ENCODE data around the gene PON1.

The PON1 gene

DNA sequence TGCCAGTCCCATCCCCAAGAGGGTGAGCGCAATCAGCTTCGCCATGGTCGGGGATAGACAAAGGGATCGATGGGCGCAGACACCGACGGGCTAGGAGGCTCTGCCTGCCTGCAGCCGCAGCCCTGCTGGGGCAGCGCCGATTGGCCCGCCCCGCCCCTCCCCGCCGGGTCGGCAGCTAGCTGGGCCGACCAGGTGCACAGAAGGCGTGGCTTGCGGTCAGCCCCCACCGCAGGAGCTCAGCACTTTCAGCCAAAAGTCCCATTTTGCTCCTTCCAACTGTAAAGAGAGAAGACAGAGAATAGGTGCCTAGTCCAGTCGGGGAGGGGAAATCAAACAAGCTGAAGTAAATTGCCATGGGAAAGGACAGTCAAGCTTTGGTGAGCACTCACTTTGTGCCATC lies at the start of gene PON1:
TSS of gene PON1 (minus strand) at position 102 of the 400 bp plus-strand sequence. CDS start at position 45, 57 bp downstream.
- no peak for DNase-seq

GRCh38 chr7:95373323-95373722 lies 49.0 kb upstream of the PON1 start:
- no peak for DNase-seq

DNA sequence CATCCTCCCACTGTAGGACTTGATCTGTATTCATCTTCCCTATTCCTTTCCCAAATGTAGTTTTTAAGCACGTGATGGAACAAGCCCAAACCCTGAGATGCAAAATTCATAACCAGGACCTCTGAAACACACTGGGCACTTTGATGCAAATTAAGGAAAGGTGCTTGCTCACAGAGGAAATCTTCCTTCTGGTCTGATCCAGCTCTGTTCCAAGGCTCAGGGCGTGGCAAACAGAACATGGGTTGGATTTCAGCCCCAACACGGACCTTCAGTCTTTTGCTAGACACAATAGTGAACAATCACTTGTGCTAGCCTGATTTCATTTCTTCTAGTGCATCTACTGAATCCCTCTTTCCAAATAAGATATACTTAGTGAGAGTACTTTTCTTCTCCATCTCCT lies 43.9 kb upstream of the PON1 start:
- DNase-seq, result no peak

DNA sequence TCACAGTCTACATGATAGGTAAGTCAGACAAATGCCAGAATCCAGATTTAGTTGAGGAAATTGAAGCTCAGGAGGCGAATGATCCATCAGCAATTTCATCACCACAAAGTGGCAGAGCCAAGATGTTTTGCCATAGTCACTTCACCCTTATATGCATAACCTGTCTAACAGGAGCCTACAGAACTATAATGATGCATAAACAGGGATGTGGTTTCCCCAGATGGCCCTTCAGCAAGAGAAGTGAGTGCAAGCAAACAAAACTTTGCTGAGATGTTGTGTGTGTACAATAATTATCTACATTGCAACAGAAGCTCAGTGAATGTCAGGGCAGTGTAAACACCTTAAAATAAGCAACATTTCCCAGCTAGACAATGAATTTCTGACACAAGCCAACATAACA lies 43.3 kb upstream of the PON1 start:
- no peak for DNase-seq

DNA sequence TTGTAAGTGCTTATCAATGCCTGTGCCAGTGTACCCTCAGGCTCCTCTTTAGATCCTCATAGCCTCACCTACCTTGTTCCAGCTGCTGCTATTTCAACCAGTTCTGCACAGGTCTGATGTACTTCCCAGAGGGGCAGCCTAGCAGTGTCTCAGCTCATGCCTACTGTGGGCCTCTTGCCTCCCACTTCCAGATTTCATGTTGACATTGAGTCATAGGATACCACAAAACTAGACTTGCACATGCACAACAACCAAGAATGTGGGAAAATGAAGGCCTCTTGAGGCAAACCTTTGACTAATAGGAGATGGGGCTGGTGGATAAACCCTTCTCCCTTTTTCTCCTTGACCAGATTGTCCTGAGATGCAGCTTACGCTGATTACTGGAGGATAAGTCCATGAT lies 40.8 kb upstream of the PON1 start:
- DNase-seq, result no peak

- DNase-seq, result no peak
Observed at GRCh38 chr7:95357623-95358022, 33.3 kb upstream of the PON1 start.

GRCh38 chr7:95342642-95343307 lies 18.4 kb upstream of the PON1 start:
- no peak for DNase-seq

GRCh38 chr7:95342029-95342428 lies 17.7 kb upstream of the PON1 start:
- no peak for DNase-seq

DNA sequence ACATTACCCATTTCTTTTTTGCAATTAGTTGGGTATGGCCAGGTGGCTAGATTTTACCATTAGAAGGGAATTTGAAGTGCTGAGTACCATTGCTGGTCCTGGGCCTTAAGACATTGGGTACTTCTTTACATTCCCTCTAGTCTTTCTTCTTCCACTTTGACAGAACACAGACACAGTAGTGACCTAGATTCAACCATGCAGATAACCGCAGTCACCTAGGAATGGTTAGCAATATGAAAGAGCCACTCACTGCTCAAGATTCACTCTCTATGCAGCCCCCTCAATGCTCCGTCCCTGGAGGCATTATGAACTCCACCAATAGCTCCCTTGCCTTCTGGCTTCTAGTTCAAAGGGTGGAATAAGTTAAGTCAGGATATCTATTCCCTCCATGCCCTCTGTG lies 16.2 kb upstream of the PON1 start:
- DNase-seq, result no peak

DNA sequence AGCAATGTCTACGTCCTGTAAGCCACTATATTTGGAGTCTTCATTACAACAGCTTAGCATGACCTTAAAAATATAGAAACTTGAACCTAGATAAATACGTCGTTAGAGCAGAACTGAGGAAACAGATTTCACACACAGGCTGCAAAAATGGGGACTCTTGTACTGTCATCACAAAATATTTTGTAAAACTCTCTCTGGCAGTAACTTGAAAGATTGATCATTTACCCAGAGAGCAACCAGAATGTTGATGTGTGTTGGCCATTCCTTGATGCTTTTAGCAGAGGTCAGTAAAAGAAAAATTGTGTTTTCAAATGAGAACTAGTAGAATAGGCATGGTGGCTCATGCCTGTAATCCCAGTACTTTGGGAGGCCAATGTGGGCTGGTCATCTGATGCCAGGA lies 14.5 kb upstream of the PON1 start:
- DNase-seq, result no peak

DNA sequence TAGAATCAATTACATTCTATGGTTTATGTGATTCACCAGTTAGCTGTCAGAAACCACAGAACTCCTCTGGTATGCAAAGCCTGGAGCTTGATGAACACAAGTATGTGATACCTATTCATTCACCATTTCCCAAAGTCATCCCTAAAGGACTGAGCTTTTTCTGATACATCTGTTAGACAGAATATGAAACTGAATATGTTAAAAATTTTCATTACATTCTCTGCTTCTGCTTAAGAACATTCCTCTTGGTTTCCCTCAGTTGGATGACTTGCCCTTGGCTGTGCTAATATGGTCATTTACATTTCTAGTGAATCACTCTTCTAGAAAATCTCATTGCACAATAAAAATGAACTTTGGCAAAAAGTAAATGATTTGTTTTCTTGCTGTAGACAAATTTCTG lies 10.8 kb upstream of the PON1 start:
- DNase-seq, result no peak

DNA sequence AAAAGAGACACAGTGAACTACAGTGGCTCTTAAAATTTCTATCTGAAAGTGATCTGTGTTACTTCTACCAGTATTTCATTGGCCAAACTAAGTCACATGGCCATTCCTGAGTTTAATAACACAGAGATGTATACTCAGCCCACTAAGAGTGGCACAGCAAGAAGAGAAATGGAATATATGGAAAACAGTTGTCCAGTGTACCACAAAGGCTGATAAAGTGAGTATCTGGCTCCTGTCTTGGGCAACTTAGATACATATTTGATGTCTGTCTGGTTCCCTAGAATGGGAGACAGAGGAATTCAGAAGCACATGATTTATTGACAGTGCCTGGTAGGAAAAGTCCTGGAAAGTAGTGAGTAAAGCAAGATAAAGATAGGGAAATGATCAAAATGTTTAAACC lies 10.1 kb upstream of the PON1 start:
- DNase-seq, result no peak

DNA sequence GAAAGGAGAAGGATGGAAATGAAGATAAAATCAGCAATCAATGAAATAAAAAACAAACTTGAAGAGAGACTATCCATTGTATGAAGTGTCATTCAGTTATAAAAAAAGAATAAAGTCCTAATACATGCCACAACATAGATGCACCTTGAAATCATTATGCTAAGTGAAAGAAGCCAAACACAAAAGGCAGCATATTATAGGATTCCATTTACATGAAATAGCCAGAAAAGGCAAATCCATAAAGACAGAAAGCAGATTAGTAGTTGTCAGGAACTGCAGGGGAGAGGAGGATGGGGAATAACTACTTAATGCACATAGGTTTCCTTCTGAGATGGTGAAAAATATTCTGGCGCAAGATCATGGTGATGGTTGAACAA lies 6.6 kb upstream of the PON1 start:
- no peak for DNase-seq

- DNase-seq, result peak; percentile 44
Observed at GRCh38 chr7:95330204-95330960, 6.0 kb upstream of the PON1 start.

DNA sequence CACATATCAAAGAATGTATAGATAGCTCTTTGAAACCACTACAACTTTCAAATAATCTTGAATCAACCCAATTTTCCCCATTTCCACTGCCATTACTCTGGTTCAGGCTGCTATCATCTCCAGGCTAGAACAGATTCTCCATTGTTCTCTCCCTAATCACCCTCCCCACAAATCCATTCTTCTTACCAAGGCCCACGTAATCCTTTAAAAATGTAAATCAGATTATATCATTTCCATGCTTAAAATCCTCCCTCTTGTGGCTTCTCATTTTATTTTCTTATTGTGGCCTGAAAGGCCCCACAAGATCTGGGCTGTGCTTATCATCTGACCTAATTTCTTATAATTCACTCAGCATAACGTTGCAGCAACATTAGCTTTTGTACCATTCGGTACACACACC lies 3.0 kb upstream of the PON1 start:
- no peak for DNase-seq

- DNase-seq, result no peak
Observed at GRCh38 chr7:95323410-95324129, 762 bp downstream of the PON1 start.

- no peak for DNase-seq
Observed at GRCh38 chr7:95322854-95323253, 1.5 kb downstream of the PON1 start.

DNA sequence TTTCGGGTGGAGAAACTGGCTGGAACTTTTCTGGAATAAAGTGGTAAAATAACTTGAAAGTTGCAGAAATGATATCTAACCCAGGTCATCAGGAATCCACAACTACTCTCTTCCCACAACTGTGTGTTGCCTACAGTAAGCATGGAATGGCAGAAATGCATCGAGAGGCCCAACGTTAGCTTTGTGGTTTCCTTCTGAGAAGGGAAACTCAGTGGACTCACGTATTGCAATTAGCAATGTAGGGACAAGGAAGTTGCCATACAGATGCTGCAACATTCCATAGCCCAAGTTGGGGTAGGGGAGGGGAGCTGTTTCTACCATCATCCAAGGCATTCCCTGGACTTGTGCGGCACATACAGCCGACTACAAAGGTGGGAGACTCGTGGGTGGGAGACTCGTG lies 1.9 kb downstream of the PON1 start:
- DNase-seq, result no peak

DNA sequence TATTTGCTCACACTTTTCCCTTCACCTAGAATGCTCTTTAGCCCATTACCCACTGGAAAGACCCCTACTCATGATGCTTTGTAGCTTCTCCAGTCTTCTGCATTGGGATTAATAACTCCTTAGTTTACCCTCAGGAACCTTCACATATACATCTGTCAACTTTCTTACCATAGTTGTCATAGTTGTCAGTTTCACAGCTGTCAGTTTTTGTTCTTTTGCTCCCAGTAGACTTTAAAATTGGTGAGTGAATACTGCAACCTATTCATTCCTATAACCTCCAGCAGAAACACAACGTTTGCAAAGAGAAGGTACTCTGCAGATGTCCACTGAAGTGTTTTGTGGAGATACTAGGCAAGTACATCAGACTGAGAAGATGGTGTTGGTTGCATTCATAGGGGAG lies 2.6 kb downstream of the PON1 start:
- no peak for DNase-seq

GRCh38 chr7:95320651-95321050 lies 3.7 kb downstream of the PON1 start:
- no peak for DNase-seq

GRCh38 chr7:95319570-95319969 lies 4.8 kb downstream of the PON1 start:
- DNase-seq, result no peak

DNA sequence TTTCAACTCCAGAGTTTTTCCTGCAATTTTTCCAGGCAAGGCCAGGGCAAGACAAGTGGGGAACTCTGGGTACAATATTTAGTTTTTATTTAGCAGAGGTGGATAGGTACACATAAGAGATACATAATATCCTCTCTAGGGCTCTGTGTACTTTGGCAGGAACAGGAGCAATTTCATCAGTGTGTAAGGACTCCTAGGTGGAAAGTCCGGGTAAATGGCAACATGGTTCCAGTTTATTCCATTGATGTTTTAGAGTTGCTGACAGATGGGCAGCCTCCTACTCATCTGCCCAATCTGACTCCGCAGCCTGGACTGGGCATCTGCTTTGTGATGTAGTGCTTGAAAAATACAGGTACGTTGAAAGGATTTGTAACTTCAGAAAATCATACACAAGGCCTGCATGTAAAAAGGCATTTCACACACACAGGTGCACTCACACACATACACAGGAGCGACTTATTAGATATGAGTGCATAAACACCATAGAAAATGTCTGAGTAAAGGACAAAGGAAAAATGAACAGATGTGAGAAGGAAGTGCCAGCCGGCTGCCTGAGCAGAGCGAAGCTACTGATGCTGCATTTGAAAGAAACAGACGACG lies 5.7 kb downstream of the PON1 start:
- no peak for DNase-seq

DNA sequence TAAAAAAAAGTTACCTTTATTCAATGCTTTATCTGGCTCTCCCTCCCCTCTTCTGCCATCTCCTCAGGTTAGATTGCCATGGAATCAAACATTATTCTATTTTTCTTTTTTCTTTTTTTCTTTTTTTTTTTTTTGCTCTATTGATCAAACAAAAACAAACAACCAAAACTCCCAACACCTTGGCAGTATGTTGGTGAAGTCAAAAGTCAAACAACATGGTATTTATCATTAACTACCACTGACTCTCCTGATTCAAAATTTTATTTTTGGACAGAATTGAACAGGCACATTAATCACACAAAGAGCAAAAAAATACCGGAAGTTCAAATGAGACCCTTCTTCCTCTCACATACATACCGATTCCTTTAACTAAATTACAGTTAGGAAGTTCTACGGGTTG lies 6.4 kb downstream of the PON1 start:
- DNase-seq, result no peak

DNA sequence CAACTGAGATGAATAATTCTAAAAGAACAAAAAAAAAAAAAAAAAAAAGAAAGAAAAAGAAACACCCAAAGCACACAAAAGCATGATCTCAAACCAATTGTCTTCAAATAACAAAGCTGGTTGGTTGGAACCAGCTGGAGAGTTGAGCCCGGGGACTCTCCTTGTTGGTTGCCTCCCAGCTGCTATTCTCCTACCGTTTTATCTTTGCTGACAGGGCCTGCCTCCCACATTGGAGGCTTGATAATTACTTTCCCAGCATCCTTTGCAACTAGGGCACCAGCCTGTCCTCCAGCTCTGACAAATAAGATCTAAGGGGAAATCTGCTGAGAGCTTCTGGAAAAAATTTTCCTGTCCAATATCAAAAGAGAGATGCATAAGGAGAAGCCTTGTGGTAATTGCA lies 6.8 kb downstream of the PON1 start:
- no peak for DNase-seq
